ENCODE results near the gene ABCG1. TPM values are rescaled to one million over a fixed set of nuclear protein-coding genes. Genes with fewer than 3 reads are reported as not detected.

Gene ABCG1
- total and polyA plus RNA-seq, 2 experiments from 2014 or later: 1.3 to 4.4 TPM

DNA sequence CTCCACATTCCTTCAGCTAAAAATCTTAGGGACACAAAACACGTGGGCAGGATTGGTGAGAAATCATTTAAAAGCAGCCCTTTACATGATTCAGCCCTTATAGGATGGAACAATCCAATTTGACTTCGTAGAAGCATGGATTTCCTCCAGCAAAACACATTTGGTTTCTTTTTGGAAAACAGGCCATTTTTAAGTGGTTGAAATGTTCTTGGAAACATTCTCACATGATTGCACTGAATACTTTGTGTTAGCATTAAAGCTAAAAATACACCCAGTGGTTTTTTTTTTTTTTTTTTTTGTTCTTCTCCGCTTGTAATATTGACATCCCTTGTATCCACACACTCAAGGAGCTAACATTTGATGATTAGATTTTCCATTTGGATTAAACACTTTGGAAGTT, 42.1 kb upstream of the ABCG1 start:
- no peaks in the 10 kb centered on the region for H3K9me3 Mint-ChIP-seq
- peaks cover 4% of the 10 kb centered on the region; the same call in 1 of the 3 replicates for H3K4me1 Mint-ChIP-seq
- ATAC-seq: no peak

More for the DNA sequence above, 42.1 kb upstream of the ABCG1 start:
- no peak overlapping the region for H3K27ac ChIP-seq (ENCODE audit: low read depth)
- H3K4me1 ChIP-seq (ENCODE audit: insufficient read depth): no peaks in the 10 kb centered on the region
- no peaks in the 10 kb centered on the region for H3K27me3 ChIP-seq (ENCODE audit: insufficient read depth)
- no peak overlapping the region for H2AFZ ChIP-seq
- H3F3A ChIP-seq (replicated peaks; ENCODE audit: low read depth): no peaks in the 10 kb centered on the region
- no peak for TF ChIP-seq ETS1 (IDR thresholded peaks at IDR 0.05)
- no peak for TF ChIP-seq POLR2AphosphoS5 (IDR thresholded peaks at IDR 0.05; ENCODE audit: low read depth)
- TF ChIP-seq CREB1 (CRISPR knock-in tag; IDR thresholded peaks at IDR 0.05; ENCODE audit: low read depth): no peak
- TF ChIP-seq, protein P1, sequence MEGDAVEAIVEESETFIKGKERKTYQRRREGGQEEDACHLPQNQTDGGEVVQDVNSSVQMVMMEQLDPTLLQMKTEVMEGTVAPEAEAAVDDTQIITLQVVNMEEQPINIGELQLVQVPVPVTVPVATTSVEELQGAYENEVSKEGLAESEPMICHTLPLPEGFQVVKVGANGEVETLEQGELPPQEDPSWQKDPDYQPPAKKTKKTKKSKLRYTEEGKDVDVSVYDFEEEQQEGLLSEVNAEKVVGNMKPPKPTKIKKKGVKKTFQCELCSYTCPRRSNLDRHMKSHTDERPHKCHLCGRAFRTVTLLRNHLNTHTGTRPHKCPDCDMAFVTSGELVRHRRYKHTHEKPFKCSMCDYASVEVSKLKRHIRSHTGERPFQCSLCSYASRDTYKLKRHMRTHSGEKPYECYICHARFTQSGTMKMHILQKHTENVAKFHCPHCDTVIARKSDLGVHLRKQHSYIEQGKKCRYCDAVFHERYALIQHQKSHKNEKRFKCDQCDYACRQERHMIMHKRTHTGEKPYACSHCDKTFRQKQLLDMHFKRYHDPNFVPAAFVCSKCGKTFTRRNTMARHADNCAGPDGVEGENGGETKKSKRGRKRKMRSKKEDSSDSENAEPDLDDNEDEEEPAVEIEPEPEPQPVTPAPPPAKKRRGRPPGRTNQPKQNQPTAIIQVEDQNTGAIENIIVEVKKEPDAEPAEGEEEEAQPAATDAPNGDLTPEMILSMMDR (conservative IDR thresholded peaks at IDR 0.05; ENCODE audit: low read depth in 2 of 2): no peak
- no peak for TF ChIP-seq EZH2phosphoT487 (IDR thresholded peaks at IDR 0.05; ENCODE audit: unreplicated experiment)
- no peak for TF ChIP-seq NANOG (IDR thresholded peaks at IDR 0.05; ENCODE audit: borderline replicate concordance)
- no peak for TF ChIP-seq ZNF114 (CRISPR knock-in tag; IDR thresholded peaks at IDR 0.05)
- TF ChIP-seq JUNB (IDR thresholded peaks at IDR 0.05; ENCODE audit: unreplicated experiment): no peak
- no peak for TF ChIP-seq STAT1 (IDR thresholded peaks at IDR 0.05; ENCODE audit: unreplicated experiment)
- TF ChIP-seq, protein P2, sequence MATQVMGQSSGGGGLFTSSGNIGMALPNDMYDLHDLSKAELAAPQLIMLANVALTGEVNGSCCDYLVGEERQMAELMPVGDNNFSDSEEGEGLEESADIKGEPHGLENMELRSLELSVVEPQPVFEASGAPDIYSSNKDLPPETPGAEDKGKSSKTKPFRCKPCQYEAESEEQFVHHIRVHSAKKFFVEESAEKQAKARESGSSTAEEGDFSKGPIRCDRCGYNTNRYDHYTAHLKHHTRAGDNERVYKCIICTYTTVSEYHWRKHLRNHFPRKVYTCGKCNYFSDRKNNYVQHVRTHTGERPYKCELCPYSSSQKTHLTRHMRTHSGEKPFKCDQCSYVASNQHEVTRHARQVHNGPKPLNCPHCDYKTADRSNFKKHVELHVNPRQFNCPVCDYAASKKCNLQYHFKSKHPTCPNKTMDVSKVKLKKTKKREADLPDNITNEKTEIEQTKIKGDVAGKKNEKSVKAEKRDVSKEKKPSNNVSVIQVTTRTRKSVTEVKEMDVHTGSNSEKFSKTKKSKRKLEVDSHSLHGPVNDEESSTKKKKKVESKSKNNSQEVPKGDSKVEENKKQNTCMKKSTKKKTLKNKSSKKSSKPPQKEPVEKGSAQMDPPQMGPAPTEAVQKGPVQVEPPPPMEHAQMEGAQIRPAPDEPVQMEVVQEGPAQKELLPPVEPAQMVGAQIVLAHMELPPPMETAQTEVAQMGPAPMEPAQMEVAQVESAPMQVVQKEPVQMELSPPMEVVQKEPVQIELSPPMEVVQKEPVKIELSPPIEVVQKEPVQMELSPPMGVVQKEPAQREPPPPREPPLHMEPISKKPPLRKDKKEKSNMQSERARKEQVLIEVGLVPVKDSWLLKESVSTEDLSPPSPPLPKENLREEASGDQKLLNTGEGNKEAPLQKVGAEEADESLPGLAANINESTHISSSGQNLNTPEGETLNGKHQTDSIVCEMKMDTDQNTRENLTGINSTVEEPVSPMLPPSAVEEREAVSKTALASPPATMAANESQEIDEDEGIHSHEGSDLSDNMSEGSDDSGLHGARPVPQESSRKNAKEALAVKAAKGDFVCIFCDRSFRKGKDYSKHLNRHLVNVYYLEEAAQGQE (IDR thresholded peaks at IDR 0.05; ENCODE audit: unreplicated experiment): no peak
- no peak for TF ChIP-seq EZH2 (IDR thresholded peaks at IDR 0.05; ENCODE audit: low read depth, unreplicated experiment)
- TF ChIP-seq ZNF331 (CRISPR knock-in tag; IDR thresholded peaks at IDR 0.05; ENCODE audit: low read depth): no peak
- TF ChIP-seq, protein P3, sequence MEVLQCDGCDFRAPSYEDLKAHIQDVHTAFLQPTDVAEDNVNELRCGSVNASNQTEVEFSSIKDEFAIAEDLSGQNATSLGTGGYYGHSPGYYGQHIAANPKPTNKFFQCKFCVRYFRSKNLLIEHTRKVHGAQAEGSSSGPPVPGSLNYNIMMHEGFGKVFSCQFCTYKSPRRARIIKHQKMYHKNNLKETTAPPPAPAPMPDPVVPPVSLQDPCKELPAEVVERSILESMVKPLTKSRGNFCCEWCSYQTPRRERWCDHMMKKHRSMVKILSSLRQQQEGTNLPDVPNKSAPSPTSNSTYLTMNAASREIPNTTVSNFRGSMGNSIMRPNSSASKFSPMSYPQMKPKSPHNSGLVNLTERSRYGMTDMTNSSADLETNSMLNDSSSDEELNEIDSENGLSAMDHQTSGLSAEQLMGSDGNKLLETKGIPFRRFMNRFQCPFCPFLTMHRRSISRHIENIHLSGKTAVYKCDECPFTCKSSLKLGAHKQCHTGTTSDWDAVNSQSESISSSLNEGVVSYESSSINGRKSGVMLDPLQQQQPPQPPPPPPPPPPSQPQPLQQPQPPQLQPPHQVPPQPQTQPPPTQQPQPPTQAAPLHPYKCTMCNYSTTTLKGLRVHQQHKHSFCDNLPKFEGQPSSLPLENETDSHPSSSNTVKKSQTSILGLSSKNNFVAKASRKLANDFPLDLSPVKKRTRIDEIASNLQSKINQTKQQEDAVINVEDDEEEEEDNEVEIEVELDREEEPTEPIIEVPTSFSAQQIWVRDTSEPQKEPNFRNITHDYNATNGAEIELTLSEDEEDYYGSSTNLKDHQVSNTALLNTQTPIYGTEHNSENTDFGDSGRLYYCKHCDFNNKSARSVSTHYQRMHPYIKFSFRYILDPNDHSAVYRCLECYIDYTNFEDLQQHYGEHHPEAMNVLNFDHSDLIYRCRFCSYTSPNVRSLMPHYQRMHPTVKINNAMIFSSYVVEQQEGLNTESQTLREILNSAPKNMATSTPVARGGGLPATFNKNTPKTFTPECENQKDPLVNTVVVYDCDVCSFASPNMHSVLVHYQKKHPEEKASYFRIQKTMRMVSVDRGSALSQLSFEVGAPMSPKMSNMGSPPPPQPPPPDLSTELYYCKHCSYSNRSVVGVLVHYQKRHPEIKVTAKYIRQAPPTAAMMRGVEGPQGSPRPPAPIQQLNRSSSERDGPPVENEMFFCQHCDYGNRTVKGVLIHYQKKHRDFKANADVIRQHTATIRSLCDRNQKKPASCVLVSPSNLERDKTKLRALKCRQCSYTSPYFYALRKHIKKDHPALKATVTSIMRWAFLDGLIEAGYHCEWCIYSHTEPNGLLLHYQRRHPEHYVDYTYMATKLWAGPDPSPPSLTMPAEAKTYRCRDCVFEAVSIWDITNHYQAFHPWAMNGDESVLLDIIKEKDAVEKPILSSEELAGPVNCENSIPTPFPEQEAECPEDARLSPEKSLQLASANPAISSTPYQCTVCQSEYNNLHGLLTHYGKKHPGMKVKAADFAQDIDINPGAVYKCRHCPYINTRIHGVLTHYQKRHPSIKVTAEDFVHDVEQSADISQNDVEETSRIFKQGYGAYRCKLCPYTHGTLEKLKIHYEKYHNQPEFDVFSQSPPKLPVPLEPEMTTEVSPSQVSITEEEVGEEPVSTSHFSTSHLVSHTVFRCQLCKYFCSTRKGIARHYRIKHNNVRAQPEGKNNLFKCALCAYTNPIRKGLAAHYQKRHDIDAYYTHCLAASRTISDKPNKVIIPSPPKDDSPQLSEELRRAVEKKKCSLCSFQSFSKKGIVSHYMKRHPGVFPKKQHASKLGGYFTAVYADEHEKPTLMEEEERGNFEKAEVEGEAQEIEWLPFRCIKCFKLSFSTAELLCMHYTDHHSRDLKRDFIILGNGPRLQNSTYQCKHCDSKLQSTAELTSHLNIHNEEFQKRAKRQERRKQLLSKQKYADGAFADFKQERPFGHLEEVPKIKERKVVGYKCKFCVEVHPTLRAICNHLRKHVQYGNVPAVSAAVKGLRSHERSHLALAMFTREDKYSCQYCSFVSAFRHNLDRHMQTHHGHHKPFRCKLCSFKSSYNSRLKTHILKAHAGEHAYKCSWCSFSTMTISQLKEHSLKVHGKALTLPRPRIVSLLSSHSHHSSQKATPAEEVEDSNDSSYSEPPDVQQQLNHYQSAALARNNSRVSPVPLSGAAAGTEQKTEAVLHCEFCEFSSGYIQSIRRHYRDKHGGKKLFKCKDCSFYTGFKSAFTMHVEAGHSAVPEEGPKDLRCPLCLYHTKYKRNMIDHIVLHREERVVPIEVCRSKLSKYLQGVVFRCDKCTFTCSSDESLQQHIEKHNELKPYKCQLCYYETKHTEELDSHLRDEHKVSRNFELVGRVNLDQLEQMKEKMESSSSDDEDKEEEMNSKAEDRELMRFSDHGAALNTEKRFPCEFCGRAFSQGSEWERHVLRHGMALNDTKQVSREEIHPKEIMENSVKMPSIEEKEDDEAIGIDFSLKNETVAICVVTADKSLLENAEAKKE (CRISPR knock-in tag; IDR thresholded peaks at IDR 0.05): no peak
- no peaks in the 10 kb centered on the region for H4K20me1 ChIP-seq (replicated peaks; ENCODE audit: insufficient read depth)
- H3K27me3 Mint-ChIP-seq (ENCODE audit: insufficient read depth, low read depth, poor library complexity): peaks cover 2% of the 10 kb centered on the region
- no peak overlapping the region for H3K27ac Mint-ChIP-seq
- H3K4me3 Mint-ChIP-seq: no peak overlapping the region
- DNase-seq (ENCODE audit: low spot score): no peak
- no peaks in the 10 kb centered on the region for H3K79me2 ChIP-seq (replicated peaks; ENCODE audit: insufficient read depth)
- H3K36me3 ChIP-seq (ENCODE audit: insufficient read depth): no peaks in the 10 kb centered on the region
- H3K4me3 ChIP-seq: no peak overlapping the region
- H3K36me3 Mint-ChIP-seq (ENCODE audit: low read depth): no peaks in the 10 kb centered on the region
- no peak overlapping the region for H3K4me2 ChIP-seq
- no peaks in the 10 kb centered on the region for H3K9me2 ChIP-seq (ENCODE audit: insufficient read depth)

Data from GM23338 (cell line).